Amniotic epithelial cell (primary cell): ENCODE results near the gene DND1.
A peak's percentile ranks its signal among the peaks of the same experiment; 100 is the strongest.
"Not testable (repeated sequence)": the region's sequence is repeated elsewhere in the genome, so short reads cannot be mapped to it uniquely, and the experiment has no call there.

Experiments
- DNase-seq: peaks from one replicate; pipeline ENCODE4 v3.0.0-alpha.2; 2010; ENCODE audit warnings: low read depth

Gene DND1

DNA sequence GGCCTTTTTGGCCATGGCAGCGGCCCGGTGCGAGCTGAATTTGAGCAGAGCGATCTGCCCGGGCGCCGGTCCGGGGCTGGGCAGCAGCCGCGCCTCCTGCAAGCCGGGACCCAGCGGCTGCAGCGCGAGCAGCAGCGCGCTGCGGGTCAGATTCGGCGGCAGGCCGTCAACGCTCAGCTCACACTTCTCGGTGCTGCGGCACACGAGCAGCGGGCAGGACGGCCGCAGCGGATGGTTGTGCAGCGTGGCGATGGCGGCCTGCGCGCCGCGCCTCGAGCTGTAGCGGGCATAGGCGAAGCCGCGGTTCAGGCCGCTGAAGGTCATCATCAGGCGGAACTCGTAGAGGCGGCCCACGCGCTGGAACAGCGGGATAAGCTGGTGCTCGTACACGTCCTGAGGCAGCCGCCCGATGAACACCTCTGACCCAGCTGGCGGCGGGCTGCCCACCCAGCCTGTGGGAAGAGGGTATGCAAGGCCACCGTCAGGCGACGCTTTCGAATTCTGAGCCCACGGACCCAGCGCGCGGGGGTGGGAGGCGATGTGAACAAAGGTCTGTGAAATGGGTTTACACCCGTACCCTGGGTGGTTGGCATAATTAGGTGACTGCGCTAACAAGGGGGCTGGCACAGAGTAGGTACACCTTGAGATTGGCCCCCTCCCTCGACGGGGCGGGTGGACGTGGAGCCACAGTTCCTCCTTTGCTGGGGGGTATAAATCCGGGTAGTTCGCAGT is 755 bp downstream of the DND1 start:
- peak; percentile 34 for DNase-seq

DNA sequence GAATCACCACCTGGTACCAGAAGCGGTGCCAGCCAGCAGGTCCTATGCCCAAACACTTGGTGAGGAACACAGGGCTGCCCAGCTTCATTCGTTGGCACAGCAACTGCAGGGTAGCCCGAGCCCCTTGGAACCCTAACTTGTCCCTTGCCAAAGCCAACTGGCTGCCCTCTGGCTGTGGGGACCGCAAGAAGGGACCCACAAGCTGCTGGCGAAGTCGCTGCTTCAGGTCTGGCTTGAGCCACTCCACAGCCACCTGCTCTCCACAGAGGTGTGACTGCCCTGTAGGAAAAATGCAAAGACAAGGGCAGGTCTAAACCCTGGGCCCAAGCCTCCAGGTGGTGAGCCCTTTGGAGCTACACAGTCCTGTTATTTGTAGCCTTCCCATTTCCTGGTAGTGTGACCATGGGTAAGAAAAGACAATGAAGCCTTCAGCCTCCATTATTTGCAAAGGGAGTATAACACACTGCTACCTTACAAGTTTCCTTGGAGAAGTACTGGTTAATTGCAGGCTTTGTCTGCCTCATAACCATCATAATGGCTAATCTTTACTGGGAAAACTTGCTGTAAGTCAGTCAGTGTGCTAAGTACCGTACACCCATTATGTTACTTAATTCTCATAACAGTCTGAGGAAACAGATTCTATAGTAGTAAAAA is 1.8 kb downstream of the DND1 start:
- DNase-seq: no peak

DNA sequence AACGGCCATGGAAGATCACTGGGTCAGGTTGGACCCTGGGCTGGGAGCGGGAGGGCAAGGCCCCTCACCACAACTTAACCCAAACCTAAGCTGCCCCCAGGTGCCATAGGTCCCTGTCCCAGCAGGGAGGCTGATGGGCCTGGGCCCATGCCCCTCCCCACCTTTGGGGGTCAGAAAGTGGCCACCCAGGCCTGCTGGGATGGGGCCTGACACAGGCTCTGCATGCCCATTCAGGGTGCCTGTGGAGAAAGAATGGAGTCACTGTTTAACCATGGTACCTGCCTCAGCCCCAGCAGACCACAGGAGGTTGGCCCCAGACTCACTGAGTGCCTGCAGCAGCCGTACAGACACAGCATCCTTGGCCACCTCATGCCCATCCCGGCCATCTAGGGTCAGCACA is 2.3 kb downstream of the DND1 start:
- DNase-seq: not testable (repeated sequence)

DNA sequence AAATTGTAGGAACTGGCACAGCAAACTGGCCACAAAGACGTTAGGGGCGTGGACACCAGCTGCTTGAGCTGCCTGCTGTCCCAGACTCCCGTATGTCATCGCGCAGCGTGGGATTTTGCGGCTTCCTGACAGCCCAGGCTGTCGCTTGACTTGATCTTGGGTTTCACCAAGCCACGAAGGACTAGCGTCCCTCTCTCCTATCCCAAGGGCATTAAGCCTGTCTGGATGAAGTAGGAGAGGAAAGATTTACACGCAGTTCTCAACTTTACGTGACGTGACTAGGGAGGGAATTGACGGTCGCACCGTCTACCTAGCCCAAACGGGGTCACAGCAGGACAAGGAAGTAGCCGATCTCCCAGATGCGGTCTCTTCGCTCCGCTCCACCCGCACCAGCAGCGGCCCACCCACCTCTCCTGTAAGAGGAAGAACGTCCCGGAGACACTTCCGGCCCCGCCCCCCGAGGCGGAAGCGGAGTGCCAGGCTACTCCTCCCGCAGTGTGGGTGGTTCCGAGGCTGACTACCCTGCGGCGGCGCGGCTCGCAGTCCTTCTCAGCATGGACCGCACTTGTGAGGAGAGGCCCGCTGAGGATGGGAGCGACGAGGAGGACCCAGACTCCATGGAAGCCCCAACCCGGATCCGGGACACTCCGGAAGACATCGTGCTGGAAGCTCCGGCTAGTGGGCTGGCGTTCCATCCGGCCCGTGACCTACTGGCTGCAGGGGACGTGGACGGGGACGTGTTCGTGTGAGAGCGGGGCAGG is 8.8 kb downstream of the DND1 start, which contains the start of gene WDR55:
WDR55 (plus strand) TSS at position 546 of the 761 bp plus-strand sequence; CDS start at position 555, 9 bp downstream.
- DNase-seq: peak; percentile 88

DNA sequence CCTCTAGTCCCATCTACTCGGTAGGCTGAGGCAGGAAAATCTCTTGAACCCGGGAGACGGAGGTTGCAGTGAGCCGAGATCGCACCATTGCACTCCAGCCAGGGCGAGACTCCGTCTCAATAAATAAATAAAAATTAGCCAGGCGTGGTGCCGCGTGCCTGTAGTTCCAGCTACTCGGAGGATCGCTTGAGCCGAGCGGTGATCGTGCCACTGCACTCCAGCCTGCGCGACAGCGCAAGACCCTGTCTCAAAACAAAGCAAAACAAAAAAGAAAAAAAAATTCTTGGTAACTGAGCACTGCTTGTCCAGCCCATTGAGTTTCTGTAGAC is 9.4 kb downstream of the DND1 start:
- DNase-seq: no peak

DNA sequence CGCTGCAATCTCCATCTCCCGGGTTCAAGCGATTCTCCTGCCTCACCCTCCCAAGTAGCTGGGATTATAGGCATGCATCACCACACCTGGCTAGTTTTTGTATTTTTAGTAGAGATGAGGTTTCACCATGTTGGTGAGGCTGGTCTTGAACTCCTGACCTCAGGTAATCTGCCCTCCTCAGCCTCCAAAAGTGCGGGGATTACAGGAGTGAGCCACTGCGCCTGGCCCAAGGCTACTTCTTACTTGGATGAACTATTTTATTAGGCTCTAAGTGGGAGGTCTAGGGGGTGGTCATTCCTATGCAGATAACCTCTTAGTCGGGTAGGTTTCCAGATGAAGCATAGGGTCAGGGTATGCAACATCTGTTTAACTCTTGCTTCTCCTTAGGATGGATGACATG is 13.0 kb downstream of the DND1 start:
- DNase-seq: not testable (repeated sequence)

DNA sequence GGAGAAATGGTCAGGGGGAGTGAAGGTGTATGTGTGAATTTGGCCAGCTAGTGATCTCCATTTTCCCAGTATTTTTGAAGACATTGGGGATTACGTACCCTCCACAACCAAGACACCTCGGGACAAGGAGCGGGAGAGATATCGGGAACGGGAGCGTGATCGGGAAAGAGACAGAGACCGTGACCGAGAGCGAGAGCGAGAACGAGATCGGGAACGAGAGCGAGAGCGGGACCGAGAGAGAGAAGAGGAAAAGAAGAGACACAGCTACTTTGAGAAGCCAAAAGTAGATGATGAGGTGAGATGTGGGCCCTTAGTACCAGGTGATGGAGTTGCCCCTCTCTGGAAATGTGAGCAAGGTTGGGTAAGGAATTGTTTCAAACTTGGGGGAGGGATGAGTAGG is 14.5 kb downstream of the DND1 start:
- no peak for DNase-seq

DNA sequence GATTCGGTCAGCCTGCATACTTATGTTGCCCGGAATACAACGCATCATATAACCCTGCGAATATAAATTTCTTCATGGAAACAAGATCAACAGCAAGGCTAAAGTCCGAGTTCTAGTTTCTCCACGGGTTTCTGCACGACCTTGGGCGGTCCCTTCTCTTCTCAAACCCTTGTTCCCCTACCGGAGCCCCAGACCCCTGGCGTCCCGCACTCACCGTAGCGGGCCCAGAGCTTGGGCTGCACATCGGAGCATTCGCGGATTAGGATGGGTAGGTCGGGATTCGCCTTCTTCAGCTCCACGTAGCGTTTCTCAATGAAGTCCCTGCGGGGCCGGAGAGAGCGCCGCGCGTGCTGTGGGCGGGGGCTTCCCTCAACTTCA is 26.3 kb downstream of the DND1 start:
- no peak for DNase-seq

DNA sequence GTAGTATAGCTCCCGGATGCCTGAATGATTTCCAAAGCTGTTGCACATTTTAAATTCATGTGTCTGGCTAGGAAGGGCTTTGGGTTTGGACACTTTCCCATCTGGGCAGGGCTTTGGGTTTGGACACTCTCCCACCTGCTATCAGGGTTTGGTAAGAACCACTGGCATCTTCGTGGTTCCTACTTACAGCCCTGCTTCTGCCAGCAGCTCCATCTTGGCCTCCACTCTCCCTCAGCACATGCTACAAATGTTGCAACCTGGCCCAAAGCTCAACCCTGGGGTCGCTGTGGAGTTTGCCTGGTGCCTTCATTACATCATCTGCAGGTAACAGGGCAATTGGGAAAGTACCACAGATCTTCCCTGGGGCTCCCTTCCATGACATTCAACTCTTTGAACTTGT is 30.7 kb downstream of the DND1 start:
- DNase-seq: peak; percentile 93

DNA sequence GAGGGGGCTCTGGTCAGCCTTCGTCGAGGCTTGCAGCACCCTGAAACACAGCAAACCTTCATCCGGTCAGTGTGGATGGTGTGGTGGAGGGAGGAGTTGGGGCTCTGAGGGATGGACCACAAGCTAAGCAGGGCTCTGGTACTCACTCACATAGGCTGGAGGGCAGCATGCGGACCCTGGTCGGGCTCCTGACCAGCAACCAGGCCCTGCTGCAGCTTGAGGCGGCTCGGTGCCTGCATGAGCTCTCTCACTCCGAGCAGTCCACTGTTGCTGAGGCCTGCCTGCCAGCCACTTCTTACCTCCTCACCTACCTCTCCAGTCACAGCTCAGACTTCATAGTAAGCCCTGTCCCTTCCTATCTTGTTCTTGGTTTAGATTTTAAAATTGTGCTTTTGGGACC is 31.7 kb downstream of the DND1 start:
- DNase-seq: no peak

DNA sequence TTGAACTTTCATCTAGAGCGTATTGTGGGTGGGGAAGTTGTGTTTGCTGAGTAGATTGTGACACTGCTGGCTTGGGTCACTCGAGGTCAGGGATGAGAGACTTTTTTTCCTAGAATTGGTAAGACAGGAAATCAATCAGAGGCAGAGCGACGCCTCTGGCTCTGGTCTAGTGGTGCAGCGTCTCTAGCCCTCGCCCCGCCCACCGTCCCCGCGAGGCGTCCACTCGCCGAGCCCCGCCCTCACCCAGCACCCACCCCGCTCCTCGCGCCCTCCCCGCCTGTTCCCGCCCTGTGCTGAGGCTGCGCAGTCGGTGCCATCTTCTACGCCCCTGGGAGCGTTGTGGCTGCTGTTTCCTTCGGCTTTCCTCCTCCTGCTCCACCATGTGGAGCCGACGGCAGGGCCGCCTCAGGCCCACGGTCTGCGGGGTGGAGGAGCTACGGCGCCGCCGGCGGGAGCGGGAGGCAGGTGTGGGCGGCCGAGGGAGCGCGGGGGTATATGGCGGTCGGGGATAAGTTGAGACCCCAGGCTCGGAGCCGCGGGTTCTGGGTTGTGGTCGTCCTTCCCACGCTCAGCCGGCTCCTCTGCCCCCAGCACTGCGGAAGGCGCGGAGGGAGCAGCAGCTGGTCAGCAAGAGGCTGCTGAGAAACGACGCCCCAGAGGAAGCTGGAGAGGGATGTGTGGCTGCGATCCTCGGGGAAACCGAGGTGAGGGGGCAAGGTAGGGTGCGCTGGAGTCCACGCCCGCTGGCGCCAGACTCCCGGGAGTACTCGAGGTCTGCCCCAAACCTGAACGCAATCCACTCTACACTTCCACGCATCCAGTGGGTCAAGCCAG is 34.0 kb downstream of the DND1 start, which contains the start of gene TMCO6:
TMCO6 (plus strand) TSS at position 304 of the 834 bp plus-strand sequence; CDS start at position 381, 77 bp downstream.
- peak; percentile 90 for DNase-seq

DNA sequence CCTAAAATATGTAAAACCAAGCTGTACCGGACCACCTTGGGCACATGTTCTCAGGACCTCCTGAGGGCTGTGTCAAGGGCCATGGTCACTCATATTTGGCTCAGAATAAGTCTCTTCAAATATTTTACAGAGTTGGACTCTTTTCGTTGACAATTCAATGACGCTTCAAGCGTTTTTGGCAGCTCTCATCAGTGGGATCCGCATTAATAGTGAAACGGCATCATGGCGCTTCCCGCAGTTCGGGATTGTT is 34.6 kb downstream of the DND1 start:
- not testable (repeated sequence) for DNase-seq

DNA sequence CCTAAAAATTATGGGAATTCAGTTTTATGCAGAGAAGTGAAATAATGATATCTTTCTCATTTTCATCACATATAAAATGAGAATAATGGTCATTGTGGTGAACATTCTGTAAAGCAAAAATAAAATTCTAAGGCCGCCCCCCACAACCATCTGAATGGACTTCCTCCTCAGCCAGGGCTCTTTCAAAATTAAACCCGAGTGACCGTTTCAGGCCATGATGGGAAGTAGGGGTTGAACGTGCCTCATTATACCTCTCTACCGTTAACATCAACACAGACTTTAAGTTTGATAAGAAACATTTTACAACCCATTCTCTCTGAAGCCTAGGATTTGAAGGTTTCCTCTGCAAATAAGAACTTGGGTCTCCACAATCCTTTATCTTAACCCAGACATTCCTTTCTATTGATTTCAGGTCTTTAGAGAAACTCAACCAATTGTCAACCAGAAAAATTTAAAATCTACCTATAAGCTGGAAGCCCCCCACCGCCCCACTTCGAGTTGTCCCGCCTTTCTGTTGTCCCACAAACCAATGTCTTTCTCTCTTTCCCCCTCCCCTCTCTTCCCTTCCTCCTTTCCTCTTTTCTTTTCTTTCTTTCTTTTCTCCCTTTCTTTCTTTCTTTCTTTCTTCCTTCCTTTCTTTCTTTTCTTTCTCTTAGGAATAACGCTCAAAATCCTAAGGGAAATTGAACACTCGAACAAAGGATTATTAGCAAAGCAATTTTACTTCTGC is 35.8 kb downstream of the DND1 start:
- DNase-seq: no peak

DNA sequence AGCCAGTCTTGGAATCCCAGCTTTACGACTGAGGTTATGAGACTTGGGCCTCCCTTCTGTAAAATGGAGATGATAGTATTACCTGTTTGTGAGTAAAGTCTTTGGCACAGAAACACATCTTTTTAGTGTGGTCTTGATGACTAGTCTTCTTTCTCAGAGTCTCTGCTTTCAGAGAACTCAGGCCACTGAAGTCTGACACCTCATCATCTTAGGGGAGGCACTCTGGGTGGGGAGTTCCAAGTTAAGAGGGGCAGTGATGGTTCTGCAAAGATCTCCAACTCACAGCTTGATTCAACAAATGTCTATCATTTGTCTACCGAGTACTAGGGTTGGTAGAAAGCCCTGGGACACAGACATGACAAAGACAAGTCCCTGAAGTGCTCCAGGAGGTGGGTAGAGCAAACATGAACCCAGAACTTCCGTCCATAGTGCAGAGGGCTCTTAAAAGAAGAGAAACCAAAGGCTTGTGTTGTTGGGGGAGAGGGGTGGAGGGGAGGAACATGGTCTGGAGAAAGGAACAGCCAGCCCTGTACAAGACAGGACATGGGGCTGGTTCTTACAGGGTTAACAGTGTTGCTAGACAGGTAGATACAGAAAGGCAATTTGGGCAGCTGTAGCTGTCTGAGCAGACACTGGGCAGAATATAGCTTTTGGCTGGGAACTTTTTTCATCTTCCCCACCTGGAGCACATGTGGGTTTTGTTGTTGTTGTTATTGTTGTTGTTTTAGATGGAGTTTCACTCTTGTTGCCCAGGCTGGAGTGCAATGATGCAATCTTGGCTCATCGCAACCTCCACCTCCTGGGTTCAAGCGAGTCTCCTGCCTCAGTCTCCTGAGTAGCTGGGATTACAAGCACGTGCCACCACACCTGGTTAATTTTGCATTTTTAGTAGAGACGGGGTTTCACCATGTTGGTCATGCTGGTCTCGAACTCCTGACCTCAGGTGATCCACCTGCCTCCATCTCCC is 37.8 kb downstream of the DND1 start:
- no peak for DNase-seq

DNA sequence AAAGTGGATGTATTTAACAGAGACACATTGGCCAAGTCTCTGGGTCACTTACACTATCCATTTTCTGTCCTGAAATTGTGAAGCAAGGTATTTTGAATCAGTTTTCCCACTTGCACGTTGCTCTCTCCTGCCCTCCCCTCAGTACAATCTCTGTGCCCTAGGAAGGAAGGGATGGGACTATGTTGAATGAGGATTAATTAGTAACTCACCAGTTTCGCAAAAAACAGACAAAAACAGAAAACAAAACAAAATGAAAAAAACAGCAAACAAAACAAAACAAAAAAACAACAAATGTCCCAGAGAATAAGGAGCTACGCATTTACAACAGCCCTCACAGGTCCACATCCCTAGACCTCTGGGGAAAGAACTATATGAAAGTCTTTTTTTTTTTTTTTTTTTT is 39.3 kb downstream of the DND1 start:
- no peak for DNase-seq

DNA sequence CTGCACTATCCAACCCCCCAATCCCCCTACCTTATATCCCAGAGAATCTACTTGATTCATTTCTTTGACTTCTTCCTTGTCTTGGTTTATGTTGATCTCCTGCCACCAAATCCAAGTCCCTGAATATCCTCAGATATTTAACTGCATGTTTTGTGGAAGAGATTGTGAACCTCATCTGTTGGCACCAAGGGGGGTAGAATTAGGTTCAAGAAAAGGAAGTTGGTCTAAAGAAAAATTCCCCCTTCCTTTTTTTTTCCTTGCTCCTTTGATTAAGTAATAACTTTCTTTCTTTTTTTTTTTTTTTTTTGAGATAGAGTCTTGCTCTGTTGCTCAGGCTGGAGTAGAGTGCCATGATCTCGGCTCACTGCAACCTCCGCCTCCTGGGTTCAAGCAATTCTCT is 39.9 kb downstream of the DND1 start:
- no peak for DNase-seq

DNA sequence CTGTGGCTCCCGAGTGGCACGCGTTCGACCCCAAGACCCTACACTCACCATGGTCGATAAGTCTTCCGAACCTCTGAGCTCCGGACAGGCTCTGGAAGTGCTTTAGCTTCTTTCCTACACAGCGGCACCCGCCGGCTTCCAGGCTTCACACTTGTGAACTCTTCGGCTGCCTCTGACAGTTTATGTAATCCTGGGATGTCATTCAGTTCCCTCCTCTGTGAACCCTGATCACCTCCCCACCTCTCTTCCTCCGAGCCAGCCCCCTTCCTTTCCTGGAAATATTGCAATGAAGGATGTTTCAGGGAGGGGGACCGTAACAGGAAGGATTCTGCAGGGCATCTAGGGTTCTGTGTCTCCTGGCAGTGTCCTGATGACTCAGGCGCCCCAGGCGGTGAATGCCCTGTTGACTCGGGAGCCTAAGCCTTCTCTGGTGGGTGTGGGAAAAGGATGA is 40.3 kb downstream of the DND1 start, which contains the start of gene CD14:
CD14 (minus strand) TSS at position 155 of the 451 bp plus-strand sequence; CDS start at position 51, 104 bp downstream.
- peak; percentile 53 for DNase-seq

DNA sequence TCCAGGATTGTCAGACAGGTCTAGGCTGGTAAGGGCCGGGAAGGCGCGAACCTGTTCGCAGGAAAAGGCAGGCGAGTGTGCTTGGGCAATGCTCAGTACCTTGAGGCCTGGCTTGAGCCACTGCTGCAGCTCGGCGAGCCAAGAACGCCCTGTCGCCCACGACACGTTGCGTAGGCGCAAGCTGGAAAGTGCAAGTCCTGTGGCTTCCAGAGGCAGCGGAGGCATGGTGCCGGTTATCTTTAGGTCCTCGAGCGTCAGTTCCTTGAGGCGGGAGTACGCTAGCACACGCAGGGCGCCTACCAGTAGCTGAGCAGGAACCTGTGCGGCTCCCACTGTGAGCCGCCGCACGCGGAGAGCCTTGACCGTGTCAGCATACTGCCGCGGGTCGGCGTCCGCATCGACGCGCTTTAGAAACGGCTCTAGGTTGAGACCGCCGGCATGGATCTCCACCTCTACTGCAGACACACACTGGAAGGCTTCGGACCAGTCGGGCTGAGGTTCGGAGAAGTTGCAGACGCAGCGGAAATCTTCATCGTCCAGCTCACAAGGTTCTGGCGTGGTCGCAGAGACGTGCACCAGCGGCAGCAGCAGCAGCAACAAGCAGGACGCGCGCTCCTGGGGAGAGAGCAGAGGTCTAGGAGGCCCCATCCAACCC is 40.9 kb downstream of the DND1 start:
- peak; percentile 48 for DNase-seq

DNA sequence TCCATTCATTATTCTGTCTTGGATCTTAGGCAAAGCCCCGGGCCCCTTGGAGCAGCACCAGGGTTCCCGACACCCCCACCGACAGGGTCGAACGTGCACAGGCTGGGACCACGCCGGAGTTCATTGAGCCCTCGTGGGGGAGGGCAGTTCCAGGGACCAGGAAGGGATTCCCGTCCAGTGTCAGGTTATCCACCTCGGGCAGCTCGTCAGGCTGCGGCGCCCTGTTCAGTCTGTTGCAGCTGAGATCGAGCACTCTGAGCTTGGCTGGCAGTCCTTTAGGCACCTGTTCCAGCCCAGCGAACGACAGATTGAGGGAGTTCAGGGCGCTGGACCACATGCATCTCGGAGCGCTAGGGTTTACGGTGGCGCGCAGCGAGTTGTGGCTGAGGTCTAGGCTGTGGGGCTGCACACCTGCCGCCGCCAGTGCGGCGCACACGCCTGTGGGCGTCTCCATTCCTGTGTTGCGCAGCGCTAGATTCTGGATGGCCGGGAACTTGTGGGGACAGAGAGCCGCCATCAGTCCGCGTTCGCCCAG is 41.5 kb downstream of the DND1 start:
- no peak for DNase-seq

DNA sequence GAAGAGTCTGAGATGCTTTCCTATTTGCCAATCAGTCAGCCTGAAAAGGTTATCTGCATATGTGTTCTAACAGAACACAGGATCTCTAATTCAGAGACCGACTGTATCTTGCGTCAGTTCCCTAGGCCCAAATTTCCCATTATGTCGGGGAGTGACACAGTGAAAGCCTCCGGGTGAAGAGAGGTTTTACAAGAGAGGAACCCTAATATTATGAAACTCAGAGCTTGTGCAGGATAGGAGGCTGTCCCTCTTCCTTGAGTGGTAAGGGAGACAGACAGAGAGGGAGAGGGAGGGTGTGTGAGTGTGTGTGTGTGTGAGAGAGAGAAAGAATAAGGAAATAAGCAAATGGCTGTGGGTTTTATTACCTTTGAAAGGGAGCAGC is 42.3 kb downstream of the DND1 start:
- no peak for DNase-seq
